Right ventricle myocardium inferior (tissue), 1 donor: ENCODE results near the gene TUBB4B. TPM values are rescaled to one million over a fixed set of nuclear protein-coding genes. Genes with fewer than 3 reads are reported as not detected.

Experiments used
- ATAC-seq: fragments of 200-7000 bp; cut with Tn5 transposase; one replicate; pipeline ENCODE4 v1.9.1; 2020; ENCODE audit warnings: mild to moderate bottlenecking, moderate library complexity
- DNase-seq: peaks from one replicate; pipeline ENCODE4 v3.0.0; 2021; ENCODE audit errors: missing footprints
- intact Hi-C: fragments of 100-400 bp; cut with DNase I; formaldehyde crosslinking; loops from one replicate; pipeline ENCODE4 v1.11.0; 2022
- total RNA-seq: library from RNA; stranded (reverse); fragmentation: NEBNext Ultra II Directional; extraction: Animal tissue kit (Norgen Biotek cat#: 25700); gene quantifications from one replicate; pipeline ENCODE4 v1.2.1, GENCODE V29; 2021
- donor health status: DM: no; HTN: yes; CAD: no; lungs with severe emphysema.

The TUBB4B gene
- total RNA-seq, 1 donor from 2014 or later, result 620 TPM

DNA sequence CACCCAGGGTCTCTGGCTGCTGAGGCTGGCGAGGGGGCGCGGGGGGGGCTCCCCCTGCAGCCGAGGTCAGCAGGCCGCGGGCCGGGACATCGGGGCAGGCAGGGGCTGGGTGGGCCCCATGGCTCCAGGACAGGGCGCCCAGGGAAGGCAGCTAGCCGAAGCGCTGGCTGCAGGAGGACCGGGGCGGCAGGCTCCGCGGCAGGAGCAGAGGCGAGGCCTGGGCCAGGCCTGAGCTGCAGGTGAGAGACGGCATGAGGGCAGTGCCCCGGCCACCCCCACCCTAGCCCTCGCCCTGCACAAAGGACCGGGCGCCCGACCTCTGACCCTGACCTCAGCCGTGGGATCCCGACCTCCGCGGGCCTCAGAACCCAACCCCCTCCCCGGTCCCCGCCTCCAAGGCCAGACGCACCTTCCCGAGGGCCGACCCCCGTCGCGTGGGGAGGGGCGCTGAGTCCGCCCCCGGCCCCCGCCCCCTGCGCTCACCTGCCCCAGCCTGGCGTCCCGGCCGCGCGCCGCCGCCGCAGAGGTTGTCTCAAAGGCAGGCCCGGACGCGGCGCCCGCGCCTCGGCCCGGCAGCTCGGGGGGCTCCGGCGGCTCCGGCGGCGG lies 19.5 kb upstream of the TUBB4B start:
- no peak for DNase-seq
- intact Hi-C loops, result loop anchor here (2.0 to 5.0 kb wide), 2 partner anchors 33 to 429 kb away; partner anchors contain the start of genes ANAPC2, SSNA1 and TMEM141
- no peak for ATAC-seq

DNA sequence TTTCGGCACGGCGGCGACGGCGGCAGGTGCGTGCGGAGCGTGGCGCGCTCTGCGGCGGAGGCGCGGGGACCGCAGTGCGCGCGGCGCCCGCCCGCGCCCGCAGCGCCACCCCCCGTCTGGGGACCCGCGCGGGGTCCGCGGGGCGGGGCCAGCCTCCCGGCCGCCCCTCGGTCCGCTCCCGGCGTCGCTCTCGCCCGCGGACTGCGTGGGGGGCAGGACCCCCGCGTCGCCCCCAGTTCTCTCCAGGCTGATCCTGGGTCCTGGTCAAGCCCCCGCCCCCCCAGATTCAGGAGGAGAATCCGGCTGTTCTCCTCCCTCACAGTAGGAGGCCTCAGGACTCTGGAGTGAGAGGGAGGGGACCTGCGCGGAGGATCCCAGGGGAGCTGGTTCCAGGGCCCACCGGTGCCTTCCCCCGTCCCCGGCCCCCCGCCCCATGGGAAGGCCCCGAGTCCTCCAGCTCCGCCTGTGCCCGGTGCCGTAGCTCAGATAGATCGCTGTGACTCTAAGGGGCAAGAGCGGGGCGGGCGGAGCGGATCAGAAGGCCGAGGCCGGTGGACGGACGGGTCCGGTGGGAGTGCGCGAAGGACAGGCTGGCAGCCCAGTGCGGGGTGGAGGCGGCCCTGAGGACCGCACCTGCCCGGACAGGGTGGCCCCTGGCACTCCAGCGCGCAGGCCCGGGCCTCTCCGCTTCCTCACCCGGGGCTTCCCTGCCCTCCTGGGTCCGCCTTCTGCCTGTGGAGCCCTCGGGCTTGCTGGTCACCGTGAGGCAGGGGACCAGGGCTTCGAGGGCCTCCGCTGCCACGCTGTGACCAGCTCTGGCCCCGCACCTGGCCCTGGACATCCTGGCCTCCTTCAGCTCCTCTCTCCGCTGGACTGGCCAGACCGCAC lies 18.7 kb upstream of the TUBB4B start, which contains the start of gene RNF208:
RNF208 (minus strand) TSS at position 51 of the 888 bp plus-strand sequence. CDS start 1,028 bp downstream, outside the sequence.
- intact Hi-C loops, result loop anchor here (2.0 to 5.0 kb wide), 2 partner anchors 34 to 430 kb away; partner anchors contain the start of genes ANAPC2, SSNA1 and TMEM141
- ATAC-seq (peak; percentile 2), DNase-seq (peak; percentile 77)

DNA sequence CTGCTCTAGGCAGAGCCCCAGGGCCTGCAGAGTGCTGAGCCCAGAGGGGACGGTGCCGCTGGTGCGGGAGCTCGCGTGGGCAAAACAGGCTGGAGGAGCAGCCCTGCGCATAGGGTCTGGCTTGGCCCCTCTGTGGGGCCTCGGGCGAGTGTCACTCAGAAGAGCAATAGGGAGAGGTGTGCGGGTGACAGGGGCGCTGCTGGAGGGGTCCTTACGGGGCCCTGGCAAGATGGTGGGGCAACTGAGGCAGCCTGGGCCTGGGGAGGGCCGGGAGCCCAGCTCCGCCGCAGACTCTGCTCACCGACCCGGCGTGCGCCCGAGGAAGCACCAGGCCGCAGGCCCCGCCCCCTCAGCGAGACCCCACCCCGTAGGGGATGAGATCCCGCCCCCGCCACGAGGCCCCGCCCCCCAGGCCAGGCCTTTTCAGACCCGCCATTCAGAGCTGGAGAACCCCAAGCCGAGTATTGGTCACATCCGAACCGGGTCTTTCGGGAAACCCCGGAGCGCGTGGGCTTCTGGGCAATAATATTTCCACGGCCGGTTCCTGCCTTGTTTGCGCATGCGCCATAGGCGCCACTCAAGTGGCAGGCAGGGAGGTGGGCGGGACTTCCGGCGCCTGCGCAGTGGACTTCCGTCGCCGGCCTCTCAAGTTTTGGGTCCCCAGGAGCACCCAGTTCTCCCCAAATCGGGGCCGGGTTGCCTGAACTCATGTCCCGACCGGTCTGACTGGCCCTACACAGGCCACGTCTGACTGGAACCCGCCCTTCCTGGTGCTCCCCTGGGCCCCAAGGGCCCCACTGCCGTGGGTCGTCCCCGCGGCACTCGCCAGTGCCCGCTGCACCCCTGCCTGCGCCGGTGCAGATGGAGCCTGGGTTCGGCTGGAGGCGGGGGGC lies 17.8 kb upstream of the TUBB4B start:
- DNase-seq (peak; percentile 98), ATAC-seq (peak; percentile 93)
- intact Hi-C loops, result loop anchor here (2.0 to 5.0 kb wide), 2 partner anchors 35 to 431 kb away; partner anchors contain the start of genes ANAPC2, SSNA1 and TMEM141

DNA sequence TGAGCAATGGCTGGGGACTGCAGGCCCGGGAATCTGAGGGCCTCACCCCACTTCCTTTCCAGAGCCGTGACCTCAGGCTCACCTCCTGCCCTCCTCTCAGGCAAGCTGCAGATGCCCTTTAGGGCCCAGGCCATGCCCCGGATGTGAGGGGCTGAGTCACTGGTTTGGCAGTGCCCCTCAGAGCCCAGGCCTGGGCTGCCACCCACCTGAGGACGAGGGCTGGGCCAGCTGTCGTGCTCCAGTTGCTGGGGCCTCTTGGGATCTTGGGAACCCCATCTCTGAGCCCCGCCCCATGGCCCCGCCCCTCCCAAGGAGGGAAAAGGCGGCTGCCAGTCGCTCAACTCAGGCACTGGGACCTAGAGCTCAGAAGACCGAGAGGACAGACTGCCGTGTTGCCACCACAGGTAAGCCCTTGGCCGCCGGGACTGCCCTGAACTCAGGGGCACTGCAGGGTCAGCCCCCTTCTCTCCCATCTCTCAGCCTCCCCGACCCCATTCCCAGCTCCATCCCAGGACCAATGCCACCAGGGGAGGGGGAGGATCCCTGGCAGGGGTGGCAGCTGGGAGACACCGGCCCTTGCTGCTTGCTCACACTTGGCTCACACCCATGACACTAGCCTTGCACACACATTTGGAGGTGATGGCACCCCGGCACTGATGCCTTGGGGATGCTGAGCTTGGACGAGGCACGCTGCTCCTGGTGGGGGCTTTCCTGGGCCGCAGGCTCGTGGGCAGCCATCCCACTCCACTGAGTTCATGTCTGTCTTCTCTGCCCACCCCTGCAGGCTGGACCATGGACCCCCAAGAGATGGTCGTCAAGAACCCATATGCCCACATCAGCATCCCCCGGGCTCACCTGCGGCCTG lies 16.0 kb upstream of the TUBB4B start, which contains the start of gene CYSRT1:
CYSRT1 (plus strand) TSS at position 345 of the 865 bp plus-strand sequence; CDS start at position 793, 448 bp downstream.
- ATAC-seq (no peak), DNase-seq (no peak)
- intact Hi-C loops, result loop anchor here (5.0 kb wide), 1 partner anchor 433 kb away; the partner anchor contains the start of gene TMEM141

DNA sequence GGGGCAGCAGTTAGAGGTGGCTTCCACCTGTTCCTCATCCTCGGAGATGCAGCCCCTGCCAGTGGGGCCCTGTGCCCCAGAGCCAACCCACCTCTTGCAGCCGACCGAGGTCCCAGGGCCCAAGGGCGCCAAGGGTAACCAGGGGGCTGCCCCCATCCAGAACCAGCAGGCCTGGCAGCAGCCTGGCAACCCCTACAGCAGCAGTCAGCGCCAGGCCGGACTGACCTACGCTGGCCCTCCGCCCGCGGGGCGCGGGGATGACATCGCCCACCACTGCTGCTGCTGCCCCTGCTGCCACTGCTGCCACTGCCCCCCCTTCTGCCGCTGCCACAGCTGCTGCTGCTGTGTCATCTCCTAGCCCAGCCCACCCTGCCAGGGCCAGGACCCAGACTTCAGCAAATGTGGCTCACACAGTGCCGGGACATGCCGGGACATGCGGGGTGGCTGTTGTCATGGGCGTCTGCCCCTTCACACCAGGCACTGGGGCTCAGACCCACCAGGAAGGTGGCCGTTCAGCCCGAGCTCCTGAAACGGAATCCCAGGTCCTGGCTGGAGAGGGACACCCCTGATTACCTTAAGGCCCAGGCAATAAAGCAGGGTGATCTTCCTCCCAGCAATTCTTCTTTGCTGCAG lies 15.3 kb upstream of the TUBB4B start:
- no peak for ATAC-seq
- intact Hi-C loops, result loop anchor here (2.0 kb wide), 1 partner anchor 109 kb away; no protein-coding TSS in a partner anchor
- DNase-seq, result no peak

DNA sequence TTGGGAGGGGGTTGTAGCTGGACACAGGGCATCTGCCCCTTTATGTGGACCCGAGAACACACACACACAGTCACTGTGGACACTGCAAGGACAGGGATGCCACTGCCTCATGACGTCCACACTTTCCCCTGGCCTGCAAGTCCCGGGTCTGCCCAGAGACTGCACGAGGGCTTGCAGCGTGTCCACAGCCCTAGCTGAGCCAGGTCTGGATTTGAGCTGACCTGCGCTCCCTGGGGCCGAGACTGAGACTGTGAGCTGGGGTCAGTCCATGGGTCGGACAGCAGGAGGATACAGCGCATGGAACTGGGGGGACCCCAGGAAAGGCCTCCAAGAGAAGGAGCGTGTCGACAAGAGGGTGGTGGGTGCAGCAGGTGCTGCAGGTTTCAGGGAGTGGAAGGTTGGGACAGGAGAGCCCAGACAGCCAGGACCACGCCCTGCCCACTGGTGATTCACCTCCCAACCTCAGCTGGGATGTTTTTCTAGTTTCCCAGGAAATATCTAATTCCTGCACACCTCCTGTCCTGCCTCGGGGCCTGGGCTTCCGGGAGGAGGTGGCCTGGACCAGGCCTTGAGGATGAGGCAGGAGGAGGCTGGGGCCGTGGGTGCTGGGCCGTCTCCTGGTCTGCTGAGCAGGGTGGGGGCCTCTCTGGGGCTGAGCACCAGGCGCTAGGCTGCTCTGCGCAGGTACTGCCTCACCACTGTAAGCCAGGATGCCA lies 14.6 kb upstream of the TUBB4B start:
- ATAC-seq (no peak), DNase-seq (no peak)
- intact Hi-C loops, result loop anchor here (2.0 kb wide), 1 partner anchor 110 kb away; no protein-coding TSS in a partner anchor

DNA sequence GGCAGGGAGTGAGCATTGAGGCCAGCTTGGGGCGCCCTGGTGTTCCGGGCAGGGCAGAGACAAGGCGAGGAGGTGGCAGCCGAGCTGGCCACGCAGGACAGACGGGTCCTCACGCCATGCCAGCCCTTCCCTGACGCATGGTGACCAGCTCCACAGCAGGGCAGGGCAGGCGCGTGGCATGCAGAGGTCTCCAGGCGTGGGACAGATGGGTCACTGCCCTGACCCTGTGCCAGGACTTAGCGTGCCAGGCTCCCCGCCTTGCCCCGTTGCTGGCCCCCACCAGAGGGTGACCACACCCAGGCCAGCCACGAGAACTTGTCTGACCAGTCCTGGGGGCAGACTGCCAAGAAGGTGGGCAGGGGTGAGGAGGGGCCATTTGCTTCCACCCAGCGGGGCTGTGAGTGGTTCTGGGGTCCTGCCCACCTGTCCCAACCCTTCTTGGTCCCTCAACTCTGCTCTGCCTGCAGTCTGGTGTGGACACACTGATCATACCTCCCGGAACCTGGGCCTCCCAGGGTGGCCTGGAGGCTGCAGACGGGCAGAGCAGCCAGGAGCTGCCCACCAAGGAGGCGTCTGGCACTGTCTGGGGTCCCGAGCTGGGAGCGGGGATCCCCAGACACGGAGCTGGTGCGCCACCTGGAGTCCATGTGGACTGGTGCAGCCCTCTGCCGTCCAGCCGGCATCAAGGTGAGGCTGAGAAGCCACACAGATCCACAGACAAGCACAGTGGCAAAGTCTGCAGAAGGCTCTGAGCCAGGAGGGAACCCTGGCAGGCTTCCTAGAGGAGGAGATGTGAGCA lies 13.8 kb upstream of the TUBB4B start, which contains the start of gene RNF224:
RNF224 (plus strand) TSS at position 449 of the 799 bp plus-strand sequence. CDS start 834 bp downstream, outside the sequence.
- intact Hi-C loops, result loop anchor here (2.0 kb wide), 1 partner anchor 110 kb away; no protein-coding TSS in a partner anchor
- ATAC-seq (peak; percentile 28), DNase-seq (peak; percentile 87)

DNA sequence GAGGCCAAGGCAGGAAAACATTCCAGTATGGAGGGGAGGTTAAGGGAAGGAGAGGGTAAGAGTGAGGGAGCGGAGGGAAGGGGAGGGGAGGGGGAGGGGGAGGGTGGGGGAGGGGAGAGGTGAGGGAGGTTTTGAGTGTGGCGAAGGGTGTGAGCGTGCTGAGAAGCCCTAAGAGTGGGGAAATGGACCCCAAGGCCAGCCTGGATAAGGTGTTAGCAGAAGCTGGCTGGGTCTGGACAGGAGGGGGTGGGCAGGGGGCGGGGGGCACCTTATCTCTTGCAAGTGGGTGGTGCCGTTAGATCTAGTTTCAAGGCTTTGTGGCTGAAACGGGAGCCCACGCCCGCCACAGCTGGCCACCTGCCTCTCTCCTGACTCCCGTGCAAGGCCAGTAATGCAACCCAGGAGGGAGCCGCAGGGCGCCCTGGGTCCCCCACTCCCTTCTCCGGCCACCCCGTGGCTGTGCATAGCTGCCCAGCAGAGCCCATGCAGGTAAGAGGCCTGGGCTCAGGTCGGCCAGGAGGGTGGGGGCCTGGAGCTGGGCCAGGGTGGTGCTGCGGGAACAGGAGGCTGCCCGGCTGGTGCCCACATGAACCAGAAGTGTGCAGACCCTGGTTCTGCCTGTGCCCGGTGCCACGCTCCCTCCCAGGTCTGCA lies 13.1 kb upstream of the TUBB4B start:
- no peak for DNase-seq
- ATAC-seq, result no peak
- intact Hi-C loops, result loop anchor here (2.0 kb wide), 1 partner anchor 111 kb away; no protein-coding TSS in a partner anchor

DNA sequence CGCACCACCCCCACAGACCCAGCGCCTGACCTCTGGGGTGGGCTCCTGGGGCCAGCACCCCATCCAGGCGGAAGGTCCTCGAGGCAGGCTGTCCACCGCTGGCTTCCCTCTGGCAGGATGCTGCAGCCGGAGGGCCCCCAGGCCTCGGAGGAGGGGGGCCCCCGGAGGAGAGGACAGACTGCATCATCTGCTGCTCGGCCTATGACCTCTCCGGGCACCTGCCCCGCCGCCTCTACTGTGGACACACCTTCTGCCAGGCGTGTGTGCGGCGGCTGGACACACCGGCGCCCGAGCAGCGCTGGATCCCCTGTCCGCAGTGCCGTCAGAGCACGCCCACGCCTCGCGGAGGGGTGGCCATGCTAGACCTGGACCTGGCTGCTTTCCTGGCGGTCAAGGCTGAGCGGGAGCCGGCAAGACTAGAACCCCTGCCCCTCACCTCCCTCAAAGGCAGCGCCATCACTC lies 12.6 kb upstream of the TUBB4B start:
- ATAC-seq (no peak), DNase-seq (no peak)
- intact Hi-C loops, result no loop called here

DNA sequence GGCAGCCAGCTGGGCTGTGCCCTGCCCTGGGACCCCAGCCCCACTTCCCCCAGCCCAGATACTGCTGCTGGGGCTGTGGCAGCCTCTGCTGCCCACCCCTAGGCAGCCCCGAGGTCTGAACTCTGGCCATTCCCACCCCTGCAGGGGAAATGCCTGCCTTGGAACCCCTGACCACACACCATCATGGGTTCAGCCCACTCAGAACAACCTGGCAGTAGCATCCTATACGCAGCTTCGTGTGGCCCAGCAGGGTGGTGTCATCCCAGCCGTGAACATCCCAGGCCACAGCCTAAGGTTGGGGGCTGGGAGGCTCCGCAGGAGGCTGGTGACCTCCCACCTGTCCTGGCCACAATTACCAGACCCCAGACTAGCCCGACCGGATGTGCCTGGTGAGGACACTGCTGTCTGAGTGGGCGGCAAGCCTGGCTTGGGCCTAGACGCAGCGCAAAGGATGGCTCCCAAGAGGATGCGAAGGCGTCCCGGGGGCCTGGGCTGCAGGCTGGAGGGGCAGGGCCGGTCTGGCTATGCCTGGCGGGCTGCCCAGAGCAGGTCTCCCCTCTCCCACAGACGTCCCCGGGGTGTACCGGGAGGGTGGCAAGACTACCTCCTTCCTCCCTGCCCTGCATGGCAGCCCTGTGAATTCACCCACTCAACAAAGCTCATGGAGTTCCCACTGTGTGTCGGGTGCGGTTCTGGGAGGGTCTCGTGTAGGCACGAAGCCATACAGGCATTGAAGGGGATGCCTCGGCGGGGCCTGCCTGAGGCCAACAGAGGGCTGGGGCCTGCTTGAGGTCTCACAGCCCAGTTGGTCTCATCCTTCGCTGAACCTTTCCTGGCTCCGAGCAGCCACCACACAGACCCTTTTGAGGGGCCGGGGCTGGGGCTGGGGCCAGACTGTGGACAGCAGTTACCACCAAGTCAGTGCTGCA lies 11.9 kb upstream of the TUBB4B start:
- intact Hi-C loops, result no loop called here
- no peak for ATAC-seq
- no peak for DNase-seq

DNA sequence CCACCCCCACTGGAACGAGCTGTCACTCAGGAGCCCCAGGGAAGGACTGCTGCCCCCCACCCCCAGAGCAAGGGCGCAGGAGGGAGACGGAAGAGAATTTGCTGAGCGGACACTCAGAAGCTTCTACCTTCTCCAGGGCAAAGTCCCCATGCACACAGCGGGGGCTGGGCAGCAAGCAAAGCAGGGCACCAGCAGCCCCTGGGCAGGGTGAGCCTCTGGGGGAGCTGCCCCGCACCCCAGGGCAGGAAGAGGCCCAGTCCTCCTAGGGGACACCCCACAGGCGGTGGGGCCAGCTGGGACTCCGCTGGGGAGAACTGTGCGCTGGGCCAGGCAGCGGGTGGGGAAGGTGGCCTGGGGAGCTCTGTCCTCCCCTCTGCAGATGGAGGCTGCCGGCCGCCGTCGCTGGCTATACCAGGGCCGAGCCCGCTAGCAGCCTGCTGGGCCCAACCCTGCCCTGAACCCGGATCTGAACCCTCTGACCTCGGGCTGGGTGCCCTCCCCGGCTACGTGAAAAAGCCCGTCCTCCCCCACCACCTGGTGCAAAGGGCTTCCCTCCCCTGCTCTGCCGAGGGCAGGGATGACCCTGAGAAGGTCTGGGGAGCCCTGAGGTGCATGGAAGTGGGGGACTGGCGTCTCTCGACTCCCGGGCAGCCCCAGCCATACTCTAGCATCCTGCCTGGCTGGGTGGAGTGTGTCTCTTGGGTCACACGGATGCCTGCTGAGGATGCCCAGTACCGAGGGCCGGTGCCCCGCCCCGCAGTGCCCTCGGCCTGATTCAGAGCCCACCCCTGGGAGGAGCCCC lies 11.0 kb upstream of the TUBB4B start:
- no peak for DNase-seq
- ATAC-seq, result no peak
- intact Hi-C loops, result no loop called here

DNA sequence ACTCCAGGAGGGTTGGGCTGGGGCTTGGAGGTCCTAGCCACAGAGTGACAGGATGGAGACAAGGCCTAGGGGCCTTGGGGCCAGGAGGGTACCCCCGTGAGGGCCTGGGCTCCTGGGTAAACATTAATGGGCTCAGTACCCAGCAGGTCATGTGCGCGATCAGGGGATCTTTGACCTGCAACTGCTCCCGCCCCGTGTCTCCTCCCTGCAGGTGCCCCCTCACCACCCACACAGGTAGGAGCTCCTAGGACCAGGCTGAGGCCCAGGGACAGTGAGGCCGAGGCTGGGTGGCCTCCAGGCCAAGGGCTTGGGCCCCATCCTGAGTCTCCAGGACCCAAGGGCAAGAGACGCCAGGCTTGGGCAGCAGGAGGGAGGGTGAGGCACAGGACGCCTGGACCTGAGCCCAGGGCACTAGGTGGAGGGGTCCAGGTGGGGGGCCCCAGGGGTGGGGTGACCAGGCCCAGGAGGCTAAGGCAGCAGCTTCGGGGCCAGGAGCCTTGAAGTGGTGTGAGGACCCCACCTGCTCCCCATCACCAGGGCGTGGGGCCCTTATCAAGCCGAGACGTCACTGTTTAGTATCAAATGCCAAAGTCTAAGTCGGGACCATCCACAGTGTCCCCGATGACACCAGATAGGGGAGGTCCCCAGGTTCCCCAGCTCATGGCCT lies 10.2 kb upstream of the TUBB4B start, which contains the start of gene SLC34A3:
SLC34A3 (plus strand) TSS at position 197 of the 667 bp plus-strand sequence. CDS start 802 bp downstream, outside the sequence.
- intact Hi-C loops, result no loop called here
- no peak for DNase-seq

More for the DNA sequence above, 10.2 kb upstream of the TUBB4B start, which contains the start of gene SLC34A3:
- ATAC-seq, result no peak
